ENCODE results near the gene GPR157.
A peak's percentile ranks its signal among the peaks of the same experiment; 100 is the strongest.
"Not testable (repeated sequence)": the region's sequence is repeated elsewhere in the genome, so short reads cannot be mapped to it uniquely, and the experiment has no call there.

The GPR157 gene

GRCh38 chr1:9146156-9146555, 17.3 kb upstream of the GPR157 start:
- DNase-seq (ENCODE audit: low read depth in 2 of 2): no peak

- DNase-seq (ENCODE audit: low read depth in 2 of 2): no peak
Observed at GRCh38 chr1:9145714-9146113, 16.8 kb upstream of the GPR157 start.

DNA sequence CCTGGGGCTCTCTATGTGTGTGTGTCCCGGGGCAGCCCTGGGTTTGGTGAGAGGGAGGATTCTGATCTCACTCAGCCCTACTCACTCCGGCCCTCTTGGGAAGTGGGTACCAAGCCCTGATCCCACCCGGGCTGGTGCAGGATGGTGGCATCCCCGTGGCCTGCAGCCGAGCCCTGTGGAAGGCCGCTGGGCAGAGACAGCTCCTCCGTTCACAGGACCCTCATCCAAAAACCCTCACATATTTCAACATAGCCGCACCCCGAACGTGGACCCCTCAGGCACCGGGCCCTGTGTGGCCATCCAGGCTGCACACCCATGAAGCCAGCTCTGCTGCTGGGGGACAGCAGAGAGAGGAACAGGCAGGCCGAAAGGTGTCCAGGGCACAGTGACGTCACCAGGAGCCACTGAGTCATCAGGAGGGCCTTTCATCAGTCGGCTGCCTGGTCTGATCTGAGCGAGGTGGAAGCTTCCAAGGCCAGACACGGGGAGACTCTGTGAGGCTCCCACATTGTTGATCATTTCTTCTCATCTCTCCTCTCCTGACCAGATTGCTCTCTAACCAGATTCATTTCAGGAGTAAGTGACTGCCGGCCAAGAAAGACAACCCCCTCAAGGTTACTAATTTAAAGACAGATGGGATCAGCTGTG, 16.2 kb upstream of the GPR157 start:
- no peak for DNase-seq (ENCODE audit: low read depth in 2 of 2)

GRCh38 chr1:9144494-9144893, 15.6 kb upstream of the GPR157 start:
- not testable (repeated sequence) for DNase-seq (ENCODE audit: low read depth in 2 of 2)

DNA sequence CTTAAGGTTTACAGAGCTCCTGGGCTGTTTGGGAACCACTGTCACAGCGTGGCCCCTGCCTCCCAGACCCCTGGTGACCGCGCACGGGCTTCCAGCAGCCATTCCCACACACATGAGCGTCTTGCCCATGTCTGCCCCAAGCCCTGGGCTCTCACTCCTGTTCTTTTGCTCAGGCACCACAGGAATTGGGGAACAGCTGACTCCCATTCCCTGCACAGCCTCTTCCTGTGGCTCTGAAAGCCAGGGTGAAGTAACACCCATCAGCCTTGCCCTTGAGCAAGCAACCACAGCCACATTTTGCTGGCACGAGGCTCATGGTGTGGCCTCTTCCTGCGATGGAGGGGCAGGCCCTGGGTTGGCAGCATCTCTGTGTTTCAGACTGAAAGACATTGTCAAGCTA, 14.3 kb upstream of the GPR157 start:
- DNase-seq (ENCODE audit: low read depth in 2 of 2): no peak

DNA sequence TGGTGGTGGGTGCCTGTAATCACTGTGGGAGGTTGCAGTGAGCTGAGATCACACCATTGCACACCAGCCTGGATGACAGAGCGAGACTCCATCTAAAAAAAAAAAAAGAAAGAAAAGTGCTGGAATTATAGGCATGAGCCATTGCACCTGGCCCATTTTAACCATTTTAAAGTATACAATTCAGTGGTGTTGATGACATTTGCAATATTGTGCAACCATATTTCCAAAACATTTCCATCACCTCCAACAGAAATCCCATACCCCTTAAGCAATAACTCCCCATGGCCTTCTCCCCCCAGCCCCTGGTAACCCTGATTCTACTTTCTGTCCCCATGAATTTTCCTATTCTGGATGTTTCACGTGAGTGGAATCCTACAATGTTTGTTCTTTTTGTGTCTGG, 11.0 kb upstream of the GPR157 start:
- no peak for DNase-seq (ENCODE audit: low read depth in 2 of 2)

DNA sequence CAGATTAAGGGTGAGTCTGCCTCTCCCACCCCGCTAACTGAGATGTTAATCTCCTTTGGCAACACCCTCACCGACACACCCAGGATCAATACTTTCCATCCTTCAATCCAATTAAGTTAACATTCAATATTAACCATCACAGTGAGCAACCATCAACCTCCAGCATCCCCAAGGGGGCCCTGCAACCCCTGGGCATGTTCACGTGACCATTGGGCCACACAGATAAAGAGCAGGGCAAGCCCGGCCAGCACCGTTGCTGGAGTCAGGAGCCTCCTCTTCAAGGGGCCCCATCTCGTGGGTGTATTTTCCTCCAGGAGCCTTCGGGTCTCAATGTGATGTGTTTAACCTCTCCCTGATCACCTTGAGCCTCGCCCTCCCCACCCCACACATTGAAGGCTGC, 8.0 kb upstream of the GPR157 start:
- DNase-seq (ENCODE audit: low read depth in 2 of 2): no peak

DNA sequence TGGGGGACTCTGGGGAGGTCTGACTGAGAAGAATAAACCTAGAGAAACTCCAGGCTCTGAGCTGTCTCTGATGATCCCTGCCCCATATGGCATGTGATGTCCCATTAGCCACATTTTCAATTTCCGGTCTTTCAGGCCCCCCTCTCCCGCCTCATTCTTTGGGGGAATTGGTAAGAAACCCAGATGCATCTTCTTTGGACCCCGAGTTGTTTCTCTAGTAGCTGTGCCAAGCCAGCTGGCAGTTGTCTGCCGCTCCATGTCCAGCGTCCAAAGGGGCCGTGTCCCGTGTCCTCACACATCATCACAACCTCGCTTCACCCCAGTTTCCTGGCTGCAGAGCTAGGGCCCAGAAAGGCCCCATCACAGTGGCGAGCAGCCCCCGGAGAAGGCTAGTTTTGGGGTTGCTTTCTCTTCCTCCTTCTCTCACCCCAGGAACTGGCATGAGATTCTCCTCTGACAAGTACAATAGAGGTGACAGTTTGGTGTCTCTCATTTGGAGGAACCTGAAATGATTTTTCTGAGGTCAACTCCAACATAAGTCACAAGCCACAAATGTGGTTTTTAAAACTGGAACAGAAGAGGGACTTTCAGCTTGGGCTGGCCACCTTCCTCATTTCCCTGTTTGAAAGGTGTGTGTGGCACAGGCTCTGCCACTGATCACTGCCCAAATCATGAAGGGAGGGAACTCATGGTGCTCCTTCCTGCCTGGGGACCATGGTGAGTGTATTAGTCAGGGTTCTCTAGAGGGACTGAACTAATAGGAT, 6.4 kb upstream of the GPR157 start:
- no peak for DNase-seq (ENCODE audit: low read depth in 2 of 2)

GRCh38 chr1:9133870-9134585, 5.1 kb upstream of the GPR157 start:
- DNase-seq (ENCODE audit: low read depth in 2 of 2): no peak

- peak in 1 of 2 experiments; percentile 36 for DNase-seq (ENCODE audit: low read depth in 2 of 2)
Observed at GRCh38 chr1:9129266-9130041, 552 bp upstream of the GPR157 start.

- DNase-seq (ENCODE audit: low read depth in 2 of 2): no peak
Observed at GRCh38 chr1:9128166-9128519, 759 bp downstream of the GPR157 start.

- no peak for DNase-seq (ENCODE audit: low read depth in 2 of 2)
Observed at GRCh38 chr1:9127395-9128165, 1.3 kb downstream of the GPR157 start.

- no peak for DNase-seq (ENCODE audit: low read depth in 2 of 2)
Observed at GRCh38 chr1:9126511-9126910, 2.4 kb downstream of the GPR157 start.

GRCh38 chr1:9125847-9126246, 3.1 kb downstream of the GPR157 start:
- not testable (repeated sequence) for DNase-seq (ENCODE audit: low read depth in 2 of 2)

DNA sequence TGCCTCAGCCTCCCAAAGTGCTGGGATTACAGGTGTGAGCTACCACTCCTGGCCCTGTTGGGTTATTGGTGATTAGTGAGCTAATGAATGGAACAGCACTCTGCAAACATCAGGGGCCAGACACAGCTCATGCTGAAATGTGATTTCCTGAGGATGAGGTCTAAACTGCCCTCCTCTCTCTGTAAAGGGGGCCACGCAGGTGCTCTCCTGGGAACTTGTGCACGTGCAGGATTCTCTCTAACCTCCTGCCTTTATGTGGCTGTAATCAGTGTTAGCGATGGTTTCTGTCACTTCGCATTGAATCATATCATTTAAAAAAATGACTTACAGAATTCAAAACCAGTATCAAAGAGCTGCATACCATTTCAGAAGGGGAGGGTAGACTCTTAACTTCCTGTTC, 3.6 kb downstream of the GPR157 start:
- DNase-seq (ENCODE audit: low read depth in 2 of 2): no peak

GRCh38 chr1:9124389-9124788, 4.5 kb downstream of the GPR157 start:
- DNase-seq (ENCODE audit: low read depth in 2 of 2): not testable (repeated sequence)

GRCh38 chr1:9123665-9124064, 5.2 kb downstream of the GPR157 start:
- not testable (repeated sequence) for DNase-seq (ENCODE audit: low read depth in 2 of 2)

- no peak for DNase-seq (ENCODE audit: low read depth in 2 of 2)
Observed at GRCh38 chr1:9121496-9122409, 7.1 kb downstream of the GPR157 start.

DNA sequence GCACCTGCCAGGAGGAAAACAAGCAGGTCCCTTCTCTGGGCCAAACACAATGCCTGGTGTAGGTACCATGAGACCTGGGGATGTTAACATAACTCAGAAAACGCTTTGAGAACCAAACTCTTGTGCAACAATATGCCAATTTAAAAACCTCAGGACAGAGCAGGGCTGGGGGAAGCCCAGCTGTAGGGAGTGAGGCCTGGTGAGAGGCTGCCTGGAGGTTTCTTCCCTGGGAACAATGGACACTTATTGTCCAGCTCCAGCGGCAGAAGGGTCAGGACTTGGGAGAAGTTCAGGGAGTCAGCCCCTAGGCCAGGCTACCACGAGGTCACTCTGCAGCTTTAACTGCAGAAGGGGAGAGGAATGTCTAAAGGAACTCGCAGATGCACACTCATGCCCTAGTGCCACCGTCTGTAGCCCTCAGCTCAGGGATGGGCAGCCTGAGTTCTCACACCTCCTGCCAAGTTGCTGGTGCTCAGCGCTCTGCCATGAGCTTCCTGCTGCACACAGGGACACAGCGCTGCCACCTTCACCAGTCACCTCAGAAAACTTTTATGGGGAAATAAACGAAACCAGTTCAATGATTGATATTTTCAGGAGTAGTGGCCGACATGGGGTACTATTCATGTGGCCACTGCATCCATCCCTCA, 8.5 kb downstream of the GPR157 start:
- DNase-seq (ENCODE audit: low read depth in 2 of 2): no peak

GRCh38 chr1:9119745-9120144, 9.2 kb downstream of the GPR157 start:
- no peak for DNase-seq (ENCODE audit: low read depth in 2 of 2)
